ENCODE measurements around the gene TMEM130.

TMEM130 gene, protein sequence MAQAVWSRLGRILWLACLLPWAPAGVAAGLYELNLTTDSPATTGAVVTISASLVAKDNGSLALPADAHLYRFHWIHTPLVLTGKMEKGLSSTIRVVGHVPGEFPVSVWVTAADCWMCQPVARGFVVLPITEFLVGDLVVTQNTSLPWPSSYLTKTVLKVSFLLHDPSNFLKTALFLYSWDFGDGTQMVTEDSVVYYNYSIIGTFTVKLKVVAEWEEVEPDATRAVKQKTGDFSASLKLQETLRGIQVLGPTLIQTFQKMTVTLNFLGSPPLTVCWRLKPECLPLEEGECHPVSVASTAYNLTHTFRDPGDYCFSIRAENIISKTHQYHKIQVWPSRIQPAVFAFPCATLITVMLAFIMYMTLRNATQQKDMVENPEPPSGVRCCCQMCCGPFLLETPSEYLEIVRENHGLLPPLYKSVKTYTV

DNA sequence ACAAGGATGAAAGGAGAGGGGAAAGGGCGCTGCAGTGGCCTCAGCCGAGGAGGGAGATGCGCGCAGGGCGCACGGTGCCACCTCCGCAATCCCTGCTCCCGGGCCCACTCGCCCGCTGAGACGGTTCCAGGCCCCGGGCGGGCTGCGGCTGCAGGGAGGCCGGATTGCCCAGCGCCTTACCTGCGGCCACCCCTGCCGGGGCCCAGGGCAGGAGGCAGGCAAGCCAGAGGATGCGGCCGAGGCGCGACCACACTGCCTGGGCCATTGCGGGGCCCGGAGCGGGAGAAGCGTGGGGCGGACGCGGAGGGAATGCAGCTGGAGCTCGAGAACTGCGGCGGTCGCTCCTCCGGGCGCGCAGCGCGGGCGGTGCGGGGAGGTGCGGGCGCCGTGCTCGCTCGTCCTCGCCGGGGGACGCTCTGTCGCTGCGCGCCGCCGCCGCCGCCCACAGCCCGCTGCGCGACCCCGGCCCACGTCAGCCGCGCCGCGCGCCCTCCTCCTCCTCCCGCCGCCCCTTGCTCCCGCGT, at the start of gene TMEM130:
Gene TMEM130 (minus strand): TSS at position 418 of the 524 bp plus-strand sequence. CDS start 153 bp downstream, at position 265.
- no peak for DNase-seq (ENCODE audit: low read depth)

DNA sequence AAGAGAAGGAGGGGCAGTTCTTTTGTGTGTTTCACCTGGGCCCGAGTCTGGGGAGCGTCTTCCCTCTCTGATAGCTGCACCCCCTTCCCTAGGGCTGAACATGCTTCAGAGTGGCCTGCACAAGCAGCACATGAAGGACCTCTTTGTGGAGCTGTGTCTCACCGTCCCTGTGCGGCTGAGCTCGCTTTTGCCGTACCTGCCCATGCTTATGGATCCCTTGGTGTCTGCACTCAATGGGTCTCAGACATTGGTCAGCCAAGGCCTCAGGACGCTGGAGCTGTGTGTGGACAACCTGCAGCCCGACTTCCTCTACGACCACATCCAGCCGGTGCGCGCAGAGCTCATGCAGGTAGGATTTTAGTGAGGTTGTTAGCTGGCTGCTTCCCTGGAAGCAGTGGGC, 47.5 kb upstream of the TMEM130 start:
- no peak for DNase-seq (ENCODE audit: low read depth)

DNA sequence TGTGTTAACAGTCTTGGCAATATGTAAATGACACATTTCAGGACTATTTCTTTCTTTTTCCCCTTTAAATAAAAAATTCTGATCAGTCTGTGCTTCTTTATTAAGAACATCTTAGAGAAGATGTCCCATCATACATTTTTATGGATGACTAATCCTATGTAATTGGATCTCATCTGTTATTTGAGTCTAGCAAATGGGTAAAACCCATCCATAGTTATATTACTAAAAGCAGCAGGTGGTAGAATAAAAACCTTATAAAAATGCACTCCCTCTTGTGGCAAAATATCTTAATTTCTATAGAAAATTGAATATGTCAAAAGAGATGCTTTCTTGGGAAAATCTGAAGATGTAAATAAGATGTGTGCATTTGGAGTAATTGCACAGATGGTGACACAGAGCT, 43.8 kb upstream of the TMEM130 start:
- DNase-seq (ENCODE audit: low read depth), result no peak

DNA sequence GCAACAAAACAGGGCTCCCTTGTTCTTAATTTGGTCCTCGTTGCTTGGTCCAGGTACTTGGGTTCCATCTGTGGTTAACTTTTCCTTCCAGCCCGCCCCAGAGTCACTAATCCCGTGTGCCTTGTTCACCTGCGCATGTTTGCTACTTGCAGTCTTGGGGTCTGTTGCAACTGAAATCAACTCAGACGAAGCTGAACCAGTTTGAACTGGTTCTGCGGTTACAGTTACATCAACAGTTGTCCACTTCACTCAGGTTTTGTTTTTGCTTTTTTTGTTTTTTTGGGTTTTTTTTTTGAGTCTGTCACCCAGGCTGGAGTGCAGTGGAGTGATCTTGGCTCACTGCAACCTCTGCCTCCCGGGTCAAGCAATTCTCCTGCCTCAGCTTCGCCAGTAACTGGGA, 43.2 kb upstream of the TMEM130 start:
- DNase-seq (ENCODE audit: low read depth), result no peak

DNA sequence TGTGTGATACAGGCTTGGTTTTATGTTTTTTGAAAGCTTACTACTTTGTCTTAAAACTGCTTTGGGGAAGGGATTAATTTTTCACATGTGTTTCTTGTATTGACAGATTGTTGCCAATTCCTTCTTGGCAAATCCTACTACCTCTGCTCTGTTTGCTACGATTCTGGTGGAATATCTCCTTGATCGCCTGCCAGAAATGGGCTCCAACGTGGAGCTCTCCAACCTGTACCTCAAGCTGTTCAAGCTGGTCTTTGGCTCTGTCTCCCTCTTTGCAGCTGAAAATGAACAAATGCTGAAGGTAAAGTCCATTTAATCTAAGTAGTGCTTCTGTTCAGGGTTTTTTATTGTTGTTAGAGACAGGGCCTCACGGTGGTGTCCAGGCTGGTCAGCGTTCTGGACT, 42.1 kb upstream of the TMEM130 start:
- no peak for DNase-seq (ENCODE audit: low read depth)

DNA sequence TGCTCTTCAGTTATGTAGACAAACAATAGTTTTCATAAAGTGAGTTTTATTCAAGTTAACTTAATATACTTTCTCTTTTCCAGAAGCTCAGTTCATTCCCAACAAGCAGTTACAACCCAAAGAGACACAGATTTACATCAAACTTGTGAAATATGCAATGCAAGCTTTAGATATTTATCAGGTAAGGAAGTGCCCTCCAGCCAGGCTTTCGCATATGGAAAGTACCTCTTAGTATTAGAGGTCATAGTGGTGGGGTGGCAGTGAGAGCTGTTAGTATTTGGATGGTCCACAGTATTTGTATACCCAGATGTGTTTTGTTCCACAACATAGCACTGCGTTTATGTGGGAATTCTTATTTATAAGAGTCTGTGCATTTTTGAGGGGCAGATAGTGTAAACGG, 40.6 kb upstream of the TMEM130 start:
- no peak for DNase-seq (ENCODE audit: low read depth)

DNA sequence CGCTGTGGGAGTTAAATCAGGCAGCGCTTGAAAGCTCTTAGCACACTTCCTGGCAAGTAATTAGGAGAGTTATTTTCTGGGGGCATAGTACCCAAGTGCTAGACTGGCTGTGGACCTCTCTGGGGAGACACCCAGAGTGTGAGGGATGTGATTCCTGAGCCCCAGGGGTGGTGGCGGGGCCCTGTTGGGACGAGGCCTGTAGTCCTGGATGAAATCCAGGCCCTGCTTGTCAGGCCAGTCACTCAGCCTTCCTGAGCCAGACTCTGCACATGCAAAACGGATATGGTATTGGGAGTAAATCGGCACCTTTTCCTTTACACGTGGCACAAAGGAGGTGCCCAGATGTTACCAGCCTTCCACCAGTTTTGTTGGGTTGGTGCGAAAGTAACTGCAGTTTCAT, 39.7 kb upstream of the TMEM130 start:
- DNase-seq (ENCODE audit: low read depth), result no peak

DNA sequence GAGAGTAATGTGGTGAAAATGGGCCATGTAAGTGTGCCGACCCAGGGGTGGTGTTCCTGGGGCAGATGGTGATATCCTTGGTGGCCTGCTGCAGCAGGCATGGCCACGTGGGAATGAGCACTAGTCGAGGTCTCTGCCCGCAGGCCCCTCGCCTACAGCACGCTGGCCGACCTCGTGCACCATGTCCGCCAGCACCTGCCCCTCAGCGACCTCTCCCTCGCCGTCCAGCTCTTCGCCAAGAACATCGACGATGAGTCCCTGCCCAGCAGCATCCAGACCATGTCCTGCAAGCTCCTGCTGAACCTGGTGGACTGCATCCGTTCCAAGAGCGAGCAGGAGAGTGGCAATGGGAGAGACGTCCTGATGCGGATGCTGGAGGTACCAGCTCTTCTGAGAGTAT, 38.8 kb upstream of the TMEM130 start:
- DNase-seq (ENCODE audit: low read depth), result no peak

DNA sequence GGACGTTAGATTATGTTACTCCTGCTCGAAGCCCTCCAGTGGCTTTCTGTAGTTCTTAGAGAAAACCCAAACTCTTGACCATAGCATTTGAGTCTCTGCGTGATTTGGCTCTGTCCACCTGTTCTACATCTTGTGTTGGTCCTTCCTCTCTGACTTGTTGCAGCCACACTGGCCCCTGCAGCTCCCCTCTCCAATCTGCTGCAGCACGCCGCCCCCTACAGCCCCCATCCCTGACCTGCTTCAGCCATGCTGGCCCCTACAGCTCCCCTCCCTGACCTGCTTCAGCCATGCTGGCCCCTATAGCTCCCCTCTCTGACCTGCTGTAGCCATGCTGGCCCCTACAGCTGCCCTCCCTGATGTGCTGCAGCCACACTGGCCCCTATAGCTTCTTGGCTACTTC, 37.8 kb upstream of the TMEM130 start:
- no peak for DNase-seq (ENCODE audit: low read depth)

DNA sequence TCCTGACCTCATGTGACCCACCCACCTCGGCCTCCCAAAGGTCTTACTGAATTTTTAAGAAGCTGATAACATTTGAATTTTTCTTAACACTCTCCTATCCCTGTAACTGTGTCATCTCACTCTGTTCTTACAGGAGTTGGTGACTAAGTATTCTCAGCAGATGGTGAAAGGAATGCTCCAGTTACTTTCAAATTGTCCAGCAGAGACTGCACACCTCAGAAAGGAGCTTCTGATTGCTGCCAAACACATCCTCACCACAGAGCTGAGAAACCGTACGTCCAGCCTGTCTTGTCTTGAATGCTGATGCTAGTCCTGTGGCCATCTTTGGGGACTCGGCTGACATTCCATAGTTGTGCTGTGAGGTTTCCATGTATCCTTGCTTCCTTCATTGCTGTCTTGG, 33.4 kb upstream of the TMEM130 start:
- DNase-seq (ENCODE audit: low read depth), result no peak

DNA sequence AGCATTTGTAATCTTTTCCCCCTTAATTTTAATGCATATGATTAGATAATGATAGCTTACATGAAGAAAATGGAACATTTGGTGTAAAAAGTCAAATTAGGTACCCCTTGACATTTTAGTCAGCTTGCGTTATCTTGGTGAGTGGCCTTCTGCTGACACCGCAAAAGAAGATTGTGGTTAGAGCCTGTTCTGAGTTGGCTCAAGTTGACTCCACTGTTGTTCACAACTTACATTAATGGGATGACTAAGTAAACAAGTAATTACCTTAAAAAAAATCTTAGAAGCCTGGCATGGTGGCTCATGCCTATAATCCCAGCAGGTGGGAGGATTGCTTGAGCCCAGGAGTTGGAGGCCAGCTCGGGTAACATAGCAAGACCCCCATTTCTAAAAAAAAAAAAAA, 32.7 kb upstream of the TMEM130 start:
- no peak for DNase-seq (ENCODE audit: low read depth)

DNA sequence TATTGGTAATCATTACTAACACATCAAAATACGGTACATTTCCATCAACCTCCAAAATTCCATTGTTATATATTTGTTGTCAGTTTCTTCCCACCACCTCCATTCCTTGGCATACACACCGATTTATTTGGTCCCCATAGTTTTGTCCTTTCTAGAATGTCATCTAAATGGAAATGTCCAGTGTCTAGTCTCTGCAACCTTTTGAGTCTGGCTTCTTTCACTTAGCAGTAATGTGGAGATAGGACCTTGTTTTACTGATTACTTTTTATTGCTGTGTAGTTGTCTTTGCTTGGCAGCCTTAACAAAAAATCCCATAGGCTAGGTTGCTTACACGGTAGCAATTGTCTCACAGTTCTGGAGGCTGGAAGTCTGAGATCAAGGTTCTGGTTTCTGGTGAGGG, 31.0 kb upstream of the TMEM130 start:
- no peak for DNase-seq (ENCODE audit: low read depth)

DNA sequence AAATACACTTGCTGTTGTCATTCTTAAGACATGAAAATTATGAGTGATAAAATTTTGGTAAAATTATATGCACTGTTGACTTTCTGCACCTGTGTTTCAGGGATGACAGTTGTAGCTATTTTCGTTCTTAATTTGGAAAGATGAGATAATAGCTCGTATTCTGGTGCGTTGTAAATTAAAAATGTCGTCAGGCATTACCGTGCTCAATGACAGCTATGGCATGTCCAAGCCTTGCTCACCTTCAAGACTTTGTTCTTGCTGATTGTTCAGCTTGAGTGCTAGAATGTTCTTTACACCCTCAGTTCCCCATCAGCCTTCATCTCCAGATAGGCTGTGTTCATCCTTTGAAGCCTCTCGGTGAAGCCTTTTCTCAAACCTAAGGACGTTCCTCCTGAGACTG, 30.0 kb upstream of the TMEM130 start:
- no peak for DNase-seq (ENCODE audit: low read depth)

DNA sequence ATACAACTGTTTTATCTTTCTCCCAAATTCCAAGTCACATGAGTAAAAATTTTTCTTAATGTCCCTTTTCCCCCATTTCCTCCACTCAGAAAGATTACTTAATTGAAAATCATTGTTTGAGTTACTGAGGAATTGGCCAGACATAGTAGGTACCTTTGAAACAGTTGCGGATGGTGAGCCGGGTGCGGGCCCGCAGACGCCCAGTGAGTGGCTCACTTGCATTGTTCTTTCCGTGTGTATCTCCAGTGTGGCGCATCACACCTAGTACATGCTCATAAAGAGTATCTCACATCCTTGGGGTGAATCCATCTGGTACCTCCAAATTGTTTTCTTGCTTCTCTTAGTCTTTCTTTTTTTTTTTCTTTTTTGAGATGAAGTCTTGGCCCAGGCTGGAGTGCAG, 22.8 kb upstream of the TMEM130 start:
- DNase-seq (ENCODE audit: low read depth), result no peak

DNA sequence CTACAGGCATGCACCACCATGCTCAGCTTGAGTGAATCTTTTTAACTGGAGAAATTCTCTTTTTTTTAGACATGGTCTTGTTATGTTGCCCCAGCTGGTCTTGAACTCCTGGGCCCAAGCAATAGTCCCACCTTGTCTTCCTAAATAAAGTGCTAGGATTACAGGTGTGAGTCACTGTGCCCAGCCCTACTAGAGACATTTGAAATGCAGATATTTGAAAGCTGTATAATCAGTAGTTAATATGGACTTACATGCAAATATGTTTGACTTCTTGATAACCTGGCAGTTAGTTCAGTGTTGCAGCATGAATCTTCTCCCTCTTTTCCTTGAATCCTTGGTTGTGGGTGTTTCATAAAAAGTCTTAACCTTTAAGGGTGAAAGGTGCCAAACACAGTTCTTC, 17.2 kb upstream of the TMEM130 start:
- no peak for DNase-seq (ENCODE audit: low read depth)

DNA sequence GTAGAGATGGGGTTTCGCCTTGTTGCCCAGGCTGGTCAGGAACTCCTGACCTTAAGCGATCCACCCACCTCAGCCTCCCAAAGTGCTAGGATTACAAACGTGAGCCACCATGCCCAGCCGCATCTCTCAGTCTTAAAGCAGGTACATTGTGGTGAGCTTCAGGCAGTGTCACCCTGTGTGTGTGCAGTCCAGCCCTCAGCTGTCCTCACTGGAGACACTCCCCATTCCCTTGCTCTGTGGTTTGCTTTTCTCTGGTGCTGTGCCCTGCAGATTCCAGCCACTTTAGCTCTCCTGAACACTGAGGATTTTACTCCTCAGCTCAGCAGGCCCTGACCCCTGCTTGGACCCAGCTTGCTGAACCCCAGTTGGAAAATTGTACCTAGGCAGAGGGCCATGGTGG, 14.6 kb upstream of the TMEM130 start:
- no peak for DNase-seq (ENCODE audit: low read depth)

DNA sequence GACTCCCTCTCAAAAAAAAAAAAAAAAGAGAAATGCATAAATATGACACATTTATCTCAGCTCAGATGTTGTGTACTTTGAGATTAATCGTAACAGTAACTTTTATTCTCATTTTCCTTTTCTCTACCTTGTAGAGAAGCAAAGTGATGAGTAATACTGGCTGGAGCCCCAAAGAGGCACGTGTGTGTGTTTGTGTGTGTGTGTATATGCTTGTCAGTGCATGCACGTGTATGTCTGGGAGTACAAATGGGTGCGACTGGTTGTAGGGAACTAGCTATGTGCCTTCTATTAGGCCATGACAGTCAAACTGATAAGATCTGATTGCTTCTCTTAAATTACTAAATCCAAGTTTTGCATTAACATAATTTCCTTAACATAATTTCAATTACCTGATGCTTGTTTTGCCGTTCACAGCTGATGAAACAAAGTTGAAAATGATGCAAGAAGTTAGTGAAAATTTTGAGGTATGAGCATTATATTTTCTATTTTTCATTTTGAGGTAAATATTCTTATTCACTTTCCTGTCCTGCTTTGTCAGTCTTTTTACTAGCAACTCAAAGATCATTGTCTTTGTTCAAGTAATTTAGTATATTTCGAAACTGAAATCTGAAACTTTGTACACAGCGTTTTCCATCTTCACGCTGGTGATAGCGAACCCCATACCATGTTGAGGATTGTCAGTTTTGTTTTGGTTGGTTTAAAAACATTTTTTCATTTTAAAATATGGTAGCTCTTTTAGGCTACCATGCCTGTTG, 11.9 kb upstream of the TMEM130 start:
- DNase-seq (ENCODE audit: low read depth), result no peak

DNA sequence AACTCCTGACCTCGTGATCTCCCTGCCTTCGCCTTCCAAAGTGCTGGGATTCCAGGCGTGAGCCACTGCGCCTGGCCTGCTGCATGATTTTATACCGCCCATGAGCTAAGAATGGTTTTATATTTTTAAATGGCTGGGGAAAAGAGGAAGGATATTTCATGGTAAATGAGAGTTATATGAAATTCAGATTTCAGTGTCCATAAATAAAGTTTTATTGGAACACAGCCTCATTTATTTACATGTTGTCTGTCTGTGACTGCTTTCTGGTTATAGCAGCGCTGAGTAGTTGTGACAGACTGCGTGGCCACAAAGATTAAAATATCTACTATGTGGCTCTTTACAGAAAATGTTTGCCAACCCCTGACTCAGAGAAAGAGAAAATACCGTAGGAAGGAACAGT, 10.7 kb upstream of the TMEM130 start:
- DNase-seq (ENCODE audit: low read depth), result no peak

DNA sequence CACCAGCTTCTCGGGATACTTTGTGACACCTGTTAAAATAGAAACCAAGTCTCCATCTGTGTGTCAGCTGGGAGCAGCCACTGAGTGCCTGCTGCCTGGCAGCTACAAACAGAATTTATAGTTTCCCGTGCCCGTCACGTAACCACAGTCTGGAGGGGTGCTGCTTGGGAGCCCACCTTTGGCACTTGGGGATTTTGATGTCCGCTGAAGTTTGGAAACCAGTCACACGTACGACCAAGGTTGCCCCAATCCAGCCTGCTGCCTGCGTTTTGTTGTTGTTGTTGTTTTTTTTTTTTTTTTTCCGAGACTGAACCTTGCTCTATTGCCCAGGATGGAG, 10.1 kb upstream of the TMEM130 start:
- DNase-seq (ENCODE audit: low read depth), result no peak

DNA sequence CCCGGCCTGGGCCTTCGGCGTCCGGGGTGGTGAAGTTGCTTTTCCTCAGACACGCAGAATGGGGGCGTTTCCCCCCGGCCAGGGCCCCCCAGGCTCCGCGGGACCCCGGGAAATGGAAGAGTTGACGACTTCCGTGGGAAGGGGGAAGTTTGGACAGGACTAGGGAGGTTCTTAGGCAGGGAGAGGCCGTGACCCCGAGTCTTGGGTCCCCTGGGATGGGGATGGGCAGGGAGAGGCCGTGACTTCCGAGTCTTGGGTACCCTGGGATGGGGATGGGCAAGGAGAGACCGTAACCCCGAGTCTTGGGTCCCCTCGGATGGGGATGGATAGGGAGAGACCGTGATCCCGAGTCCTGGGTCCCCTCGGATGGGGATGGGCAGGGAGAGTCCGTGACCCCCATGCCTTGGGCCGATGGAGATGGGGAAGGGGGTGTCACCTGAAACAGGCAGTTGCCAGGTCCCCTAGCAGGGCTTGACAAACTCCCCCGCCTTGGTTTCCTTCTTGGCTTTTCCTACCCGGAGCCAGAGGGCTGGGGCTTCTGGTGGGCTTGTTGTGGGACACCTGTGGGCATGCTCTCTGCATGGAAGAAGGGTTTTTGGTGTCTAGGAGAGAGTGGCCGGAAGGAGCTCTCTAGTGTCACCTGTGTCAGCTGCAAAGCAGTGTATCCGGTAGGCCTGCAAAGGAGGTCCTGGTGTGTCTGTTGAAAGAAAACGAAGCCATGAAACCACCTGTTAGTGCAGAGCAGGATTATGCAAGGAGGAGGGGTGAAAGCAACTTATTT, 9.6 kb upstream of the TMEM130 start:
- DNase-seq (ENCODE audit: low read depth), result peak; percentile 38

DNA sequence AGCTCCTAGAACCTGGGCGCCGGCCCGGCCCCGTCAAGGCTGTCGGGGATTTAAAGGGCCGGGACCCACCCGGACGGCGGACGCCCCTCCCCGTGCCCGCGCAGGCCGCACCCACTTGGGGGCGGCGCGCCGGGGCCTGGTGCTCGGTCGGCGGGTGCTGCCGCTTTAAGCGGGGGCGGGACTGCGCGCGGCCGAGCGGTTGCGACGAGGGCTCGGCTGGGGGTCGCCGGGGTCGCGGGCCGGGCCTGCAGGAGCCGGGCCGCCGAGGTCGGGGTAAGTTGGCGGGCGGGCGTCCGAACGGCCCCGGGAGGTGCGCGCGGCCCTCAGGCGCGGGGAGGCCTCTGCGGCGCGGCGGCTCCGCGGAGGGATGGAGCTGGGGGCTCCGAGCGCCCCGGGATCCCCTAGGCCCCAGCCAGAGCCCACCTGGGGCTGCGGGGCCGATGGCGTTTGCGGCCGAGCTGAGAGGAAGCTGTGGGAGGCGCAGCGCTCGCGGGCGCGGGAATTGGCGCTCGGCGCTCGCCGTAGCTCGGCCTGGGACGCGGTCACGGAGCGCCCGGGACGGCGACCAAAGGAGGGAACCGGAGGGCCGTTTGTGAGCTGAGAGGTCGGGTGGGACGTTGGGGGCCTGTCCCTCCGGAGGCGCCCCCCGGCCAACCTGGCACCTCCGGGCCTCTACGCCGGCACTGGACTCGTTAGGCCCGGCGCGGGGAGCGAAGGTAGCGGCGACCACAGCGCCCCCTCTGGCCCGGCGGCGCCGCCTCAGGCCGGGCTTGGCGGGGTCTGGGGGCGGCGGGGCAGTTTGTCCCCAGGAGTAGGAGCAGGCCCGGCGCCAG, 8.8 kb upstream of the TMEM130 start, which contains the start of gene TRRAP:
Gene TRRAP (plus strand): TSS at position 168 of the 833 bp plus-strand sequence. CDS start 2,619 bp downstream, outside the sequence.
- peak; percentile 80 for DNase-seq (ENCODE audit: low read depth)
